Body of pancreas (tissue), 4 donors: ENCODE data around the gene SHLD3.

Experiments
- POLR2A ChIP-seq, 3 donors: fragments of 450-650 bp; IDR thresholded peaks; one replicate each; pipeline ENCODE4 v1.6.1; 2016; ENCODE audit warnings: antibody characterized with exemption in 3 of 3, mild to moderate bottlenecking in 2 of 3
- TF ChIP-seq, protein P1 (sequence below), 7 experiments: fragments of 450-650 bp in 4 of 7; fragments of 200-600 bp in 3 of 7; sonication (generic) in 3 of 7; IDR thresholded peaks; one replicate each; pipeline ENCODE4 v1.5.1; 2016 to 2019; ENCODE audit warnings: antibody characterized with exemption in 7 of 7

DNA sequence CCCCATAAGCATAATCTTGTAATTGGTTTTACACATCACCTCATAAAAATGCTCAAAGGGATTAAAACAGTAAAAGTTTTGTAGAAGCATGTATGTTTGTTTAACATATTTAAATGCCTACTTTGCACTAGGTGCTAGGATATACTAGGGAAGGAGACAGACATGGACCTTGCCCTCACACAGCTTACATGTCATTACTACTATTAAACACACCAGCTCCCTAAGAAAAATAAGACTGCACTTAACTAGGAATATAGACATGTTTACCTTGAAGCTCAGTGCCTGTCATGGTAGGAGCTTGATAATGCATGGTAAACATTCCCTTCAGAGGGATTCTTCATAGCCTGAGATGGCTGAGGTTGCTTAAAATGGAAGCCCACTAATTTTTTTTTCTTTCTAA, 6.2 kb downstream of the SHLD3 start:
- TF ChIP-seq POLR2A (IDR thresholded peaks at IDR 0.05), result no peak
- TF ChIP-seq, protein P1, sequence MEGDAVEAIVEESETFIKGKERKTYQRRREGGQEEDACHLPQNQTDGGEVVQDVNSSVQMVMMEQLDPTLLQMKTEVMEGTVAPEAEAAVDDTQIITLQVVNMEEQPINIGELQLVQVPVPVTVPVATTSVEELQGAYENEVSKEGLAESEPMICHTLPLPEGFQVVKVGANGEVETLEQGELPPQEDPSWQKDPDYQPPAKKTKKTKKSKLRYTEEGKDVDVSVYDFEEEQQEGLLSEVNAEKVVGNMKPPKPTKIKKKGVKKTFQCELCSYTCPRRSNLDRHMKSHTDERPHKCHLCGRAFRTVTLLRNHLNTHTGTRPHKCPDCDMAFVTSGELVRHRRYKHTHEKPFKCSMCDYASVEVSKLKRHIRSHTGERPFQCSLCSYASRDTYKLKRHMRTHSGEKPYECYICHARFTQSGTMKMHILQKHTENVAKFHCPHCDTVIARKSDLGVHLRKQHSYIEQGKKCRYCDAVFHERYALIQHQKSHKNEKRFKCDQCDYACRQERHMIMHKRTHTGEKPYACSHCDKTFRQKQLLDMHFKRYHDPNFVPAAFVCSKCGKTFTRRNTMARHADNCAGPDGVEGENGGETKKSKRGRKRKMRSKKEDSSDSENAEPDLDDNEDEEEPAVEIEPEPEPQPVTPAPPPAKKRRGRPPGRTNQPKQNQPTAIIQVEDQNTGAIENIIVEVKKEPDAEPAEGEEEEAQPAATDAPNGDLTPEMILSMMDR (IDR thresholded peaks at IDR 0.05), result no peak
